ENCODE measurements around the gene OR4F15. TPM values are rescaled to one million over a fixed set of nuclear protein-coding genes. Genes with fewer than 3 reads are reported as not detected.

Gene OR4F15
- total and polyA plus RNA-seq, 2 of the 13 experiments (the other 11 are each of a cell fraction or from before 2014, with no cell fraction given): not detected

- no peak for TF ChIP-seq SNAPC5 (CRISPR knock-in tag; IDR thresholded peaks at IDR 0.05; ENCODE audit: borderline replicate concordance)
Observed at GRCh38 chr15:101828774-101829173, 16.8 kb downstream of the OR4F15 start (continued).

DNA sequence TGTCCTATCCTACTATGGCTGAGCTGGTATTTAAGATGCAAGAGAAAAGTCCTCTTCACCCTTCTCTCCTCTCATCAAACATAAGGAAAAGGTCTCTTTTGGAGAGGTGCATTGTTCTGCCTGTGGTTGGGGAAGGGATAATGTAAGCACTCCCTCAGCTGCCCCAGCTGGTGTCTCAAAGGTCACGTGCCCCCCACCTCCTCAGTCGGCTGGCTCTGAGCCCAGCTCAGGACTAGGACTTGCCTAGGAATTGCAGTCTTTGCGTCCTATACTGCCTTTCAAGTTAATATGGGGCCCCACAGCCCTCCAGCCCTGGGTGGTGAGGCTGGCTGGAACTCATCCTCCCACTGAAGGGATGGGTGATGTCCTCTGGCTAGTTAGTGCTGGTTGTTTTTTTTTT is 29.7 kb downstream of the OR4F15 start:
- ChIA-PET CTCF (ENCODE audit: low intra/inter-chr PET ratio, low total read pairs) (no interaction called here), POLR2A (no interaction called here)
- ATAC-seq (no peak), DNase-seq (ENCODE audit: low spot score) (no peak), FAIRE-seq (no peak)
- Histone ChIP-seq H3K27me3 (ENCODE audit: control insufficient read depth in 1 of 2, insufficient read depth in 2 of 2, low read length in 2 of 2) (peaks cover 0 to 3% of the 10 kb centered on the region in 2 experiments; a peak in 1 of 5 replicates), H3K4me2 (ENCODE audit: low read depth, low read length) (no peak overlapping the region), H3K4me3 (replicated peaks in 1 of 3; ENCODE audit: insufficient read depth in 1 of 3, low read depth in 2 of 3, low read length in 3 of 3) (no peak overlapping the region), H2AFZ (ENCODE audit: low read length) (no peak overlapping the region), H4K20me1 (ENCODE audit: insufficient read depth, low read length) (no peaks in the 10 kb centered on the region), H3K4me1 (ENCODE audit: insufficient read depth, low read length) (no peaks in the 10 kb centered on the region), H3K36me3 (replicated peaks in 1 of 2; ENCODE audit: control insufficient read depth in 1 of 2, insufficient read depth in 2 of 2, low read length in 2 of 2) (no peaks in the 10 kb centered on the region), H3K79me2 (ENCODE audit: insufficient read depth, low read length) (no peaks in the 10 kb centered on the region), H3K27ac (ENCODE audit: extremely low read length, insufficient read depth, low read length) (no peak overlapping the region), H3K9me3 (ENCODE audit: low read length) (no peaks in the 10 kb centered on the region), H3K9ac (ENCODE audit: insufficient read depth, low read depth, low read length) (no peak overlapping the region)
- intact Hi-C loops (cut with micrococcal nuclease; ENCODE audit: unreplicated experiment) (no loop called here), in situ Hi-C loops (cut with HindIII; ENCODE audit: extremely low pct_ligation_motif_present, low pct_unique_long_range_greater_than_20kb) (no loop called here)
- TF ChIP-seq ZBTB25 (CRISPR knock-in tag; IDR thresholded peaks at IDR 0.05) (no peak), ZNF496 (CRISPR knock-in tag; IDR thresholded peaks at IDR 0.05; ENCODE audit: insufficient replicate concordance) (no peak)
- no TSS peak for BruUV-seq (replicated peaks)
- WGBS (ENCODE audit: low lambda C conversion rate): 4% methylated on average over 3 of the region's 3 CpGs

GRCh38 chr15:101844916-101845315 is 32.9 kb downstream of the OR4F15 start:
- FAIRE-seq: no peak
- intact Hi-C loops (cut with micrococcal nuclease; ENCODE audit: unreplicated experiment): no loop called here
- ChIA-PET CTCF (ENCODE audit: low intra/inter-chr PET ratio, low total read pairs) (no interaction called here), POLR2A (no interaction called here)
- 23% methylated on average over 6 of the region's 6 CpGs for WGBS (ENCODE audit: low lambda C conversion rate)
- Histone ChIP-seq H3K9me3 (ENCODE audit: low read length) (no peaks in the 10 kb centered on the region), H3K36me3 (replicated peaks in 1 of 2; ENCODE audit: control insufficient read depth in 1 of 2, insufficient read depth in 2 of 2, low read length in 2 of 2) (no peaks in the 10 kb centered on the region), H3K9ac (ENCODE audit: insufficient read depth, low read depth, low read length) (no peak overlapping the region), H2AFZ (ENCODE audit: low read length) (no peak overlapping the region), H4K20me1 (ENCODE audit: insufficient read depth, low read length) (no peaks in the 10 kb centered on the region), H3K27ac (ENCODE audit: extremely low read length, insufficient read depth, low read length) (no peak overlapping the region), H3K27me3 (ENCODE audit: control insufficient read depth in 1 of 2, insufficient read depth in 2 of 2, low read length in 2 of 2) (no peaks in the 10 kb centered on the region), H3K79me2 (ENCODE audit: insufficient read depth, low read length) (no peaks in the 10 kb centered on the region), H3K4me3 (replicated peaks in 1 of 3; ENCODE audit: insufficient read depth in 1 of 3, low read depth in 2 of 3, low read length in 3 of 3) (no peak overlapping the region), H3K4me2 (ENCODE audit: low read depth, low read length) (no peak overlapping the region), H3K4me1 (ENCODE audit: insufficient read depth, low read length) (no peaks in the 10 kb centered on the region)
- ATAC-seq: no peak
- no peak for DNase-seq (ENCODE audit: low spot score)
- in situ Hi-C loops (cut with HindIII; ENCODE audit: extremely low pct_ligation_motif_present, low pct_unique_long_range_greater_than_20kb): no loop called here
- BruUV-seq (replicated peaks): no TSS peak
- no peak for TF ChIP-seq ZNF589 (CRISPR knock-in tag; conservative IDR thresholded peaks at IDR 0.05)
- TF ChIP-seq POLR2AphosphoS5 (IDR thresholded peaks at IDR 0.05; ENCODE audit: low read depth, low read length): no peak
- TF ChIP-seq, protein P1, sequence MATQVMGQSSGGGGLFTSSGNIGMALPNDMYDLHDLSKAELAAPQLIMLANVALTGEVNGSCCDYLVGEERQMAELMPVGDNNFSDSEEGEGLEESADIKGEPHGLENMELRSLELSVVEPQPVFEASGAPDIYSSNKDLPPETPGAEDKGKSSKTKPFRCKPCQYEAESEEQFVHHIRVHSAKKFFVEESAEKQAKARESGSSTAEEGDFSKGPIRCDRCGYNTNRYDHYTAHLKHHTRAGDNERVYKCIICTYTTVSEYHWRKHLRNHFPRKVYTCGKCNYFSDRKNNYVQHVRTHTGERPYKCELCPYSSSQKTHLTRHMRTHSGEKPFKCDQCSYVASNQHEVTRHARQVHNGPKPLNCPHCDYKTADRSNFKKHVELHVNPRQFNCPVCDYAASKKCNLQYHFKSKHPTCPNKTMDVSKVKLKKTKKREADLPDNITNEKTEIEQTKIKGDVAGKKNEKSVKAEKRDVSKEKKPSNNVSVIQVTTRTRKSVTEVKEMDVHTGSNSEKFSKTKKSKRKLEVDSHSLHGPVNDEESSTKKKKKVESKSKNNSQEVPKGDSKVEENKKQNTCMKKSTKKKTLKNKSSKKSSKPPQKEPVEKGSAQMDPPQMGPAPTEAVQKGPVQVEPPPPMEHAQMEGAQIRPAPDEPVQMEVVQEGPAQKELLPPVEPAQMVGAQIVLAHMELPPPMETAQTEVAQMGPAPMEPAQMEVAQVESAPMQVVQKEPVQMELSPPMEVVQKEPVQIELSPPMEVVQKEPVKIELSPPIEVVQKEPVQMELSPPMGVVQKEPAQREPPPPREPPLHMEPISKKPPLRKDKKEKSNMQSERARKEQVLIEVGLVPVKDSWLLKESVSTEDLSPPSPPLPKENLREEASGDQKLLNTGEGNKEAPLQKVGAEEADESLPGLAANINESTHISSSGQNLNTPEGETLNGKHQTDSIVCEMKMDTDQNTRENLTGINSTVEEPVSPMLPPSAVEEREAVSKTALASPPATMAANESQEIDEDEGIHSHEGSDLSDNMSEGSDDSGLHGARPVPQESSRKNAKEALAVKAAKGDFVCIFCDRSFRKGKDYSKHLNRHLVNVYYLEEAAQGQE (IDR thresholded peaks at IDR 0.05; ENCODE audit: borderline replicate concordance in 1 of 2, low read depth in 1 of 2, low read length in 2 of 2): no peak

All from HepG2 (cell line).